GM13977 (cell line): ENCODE results near the gene MAD1L1.

Experiments used
- DNase-seq: peaks from one replicate; pipeline ENCODE4 v3.0.0; 2012; ENCODE audit warnings: low spot score
- in situ Hi-C: fragments of 300-500 bp; cut with MboI; formaldehyde crosslinking; loops from one replicate; pipeline ENCODE4 v1.12.0; 2022; ENCODE audit warnings: low sequenced_read_pairs, low pct_unique_long_range_greater_than_20kb, mixed read lengths, inconsistent platforms; ENCODE audit not compliant: unreplicated experiment
- TF ChIP-seq, protein P1 (sequence below): IDR thresholded peaks from 2 replicates; pipeline ENCODE4 v1.5.1; 2012; ENCODE audit warnings: mild to moderate bottlenecking, control low read depth; ENCODE audit not compliant: insufficient read depth; ENCODE audit errors: extremely low read depth, missing control alignments

MAD1L1 gene

DNA sequence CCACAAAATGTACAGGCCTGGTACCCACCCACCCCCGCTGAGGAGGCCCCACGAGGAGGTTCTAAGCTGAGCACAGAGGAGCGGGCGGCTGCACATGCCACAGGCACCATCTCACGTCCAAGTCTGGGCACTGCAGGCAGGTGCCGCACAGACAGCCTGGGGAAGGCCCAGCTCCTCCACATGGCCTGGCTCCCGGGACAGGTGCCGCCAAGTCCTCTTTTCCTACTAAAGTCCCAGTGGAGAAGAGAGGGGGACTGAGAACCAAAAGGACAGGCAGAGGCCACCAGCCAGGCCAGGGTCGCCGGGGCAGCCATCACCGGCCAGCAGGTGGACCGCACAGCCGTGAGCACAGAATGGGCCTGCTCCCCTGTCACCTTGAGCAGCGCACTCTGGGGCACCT lies 91.1 kb downstream of the MAD1L1 start:
- TF ChIP-seq, protein P1, sequence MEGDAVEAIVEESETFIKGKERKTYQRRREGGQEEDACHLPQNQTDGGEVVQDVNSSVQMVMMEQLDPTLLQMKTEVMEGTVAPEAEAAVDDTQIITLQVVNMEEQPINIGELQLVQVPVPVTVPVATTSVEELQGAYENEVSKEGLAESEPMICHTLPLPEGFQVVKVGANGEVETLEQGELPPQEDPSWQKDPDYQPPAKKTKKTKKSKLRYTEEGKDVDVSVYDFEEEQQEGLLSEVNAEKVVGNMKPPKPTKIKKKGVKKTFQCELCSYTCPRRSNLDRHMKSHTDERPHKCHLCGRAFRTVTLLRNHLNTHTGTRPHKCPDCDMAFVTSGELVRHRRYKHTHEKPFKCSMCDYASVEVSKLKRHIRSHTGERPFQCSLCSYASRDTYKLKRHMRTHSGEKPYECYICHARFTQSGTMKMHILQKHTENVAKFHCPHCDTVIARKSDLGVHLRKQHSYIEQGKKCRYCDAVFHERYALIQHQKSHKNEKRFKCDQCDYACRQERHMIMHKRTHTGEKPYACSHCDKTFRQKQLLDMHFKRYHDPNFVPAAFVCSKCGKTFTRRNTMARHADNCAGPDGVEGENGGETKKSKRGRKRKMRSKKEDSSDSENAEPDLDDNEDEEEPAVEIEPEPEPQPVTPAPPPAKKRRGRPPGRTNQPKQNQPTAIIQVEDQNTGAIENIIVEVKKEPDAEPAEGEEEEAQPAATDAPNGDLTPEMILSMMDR: no peak
- no peak for DNase-seq
- in situ Hi-C loops: no loop called here

DNA sequence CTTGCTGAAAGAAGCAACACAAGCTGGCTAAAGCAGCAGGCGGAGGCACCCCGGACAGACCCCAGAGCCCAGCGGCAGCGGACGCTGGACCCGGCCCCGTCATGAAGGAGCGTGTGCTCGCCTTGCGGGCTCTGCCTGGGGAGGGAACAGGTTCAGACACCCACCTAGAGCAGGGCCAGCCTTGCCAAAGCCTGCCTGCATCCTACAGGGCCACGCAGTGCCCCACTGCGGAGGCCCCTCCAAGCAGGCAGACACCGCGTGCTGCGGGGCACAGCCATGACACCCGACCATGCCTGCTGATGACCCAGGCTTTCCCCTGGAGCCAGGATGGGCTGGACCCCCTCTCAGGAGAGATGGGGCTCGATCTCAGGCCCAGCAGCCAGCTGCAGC lies 91.7 kb downstream of the MAD1L1 start:
- TF ChIP-seq, protein P1: no peak
- in situ Hi-C loops: no loop called here
- no peak for DNase-seq

DNA sequence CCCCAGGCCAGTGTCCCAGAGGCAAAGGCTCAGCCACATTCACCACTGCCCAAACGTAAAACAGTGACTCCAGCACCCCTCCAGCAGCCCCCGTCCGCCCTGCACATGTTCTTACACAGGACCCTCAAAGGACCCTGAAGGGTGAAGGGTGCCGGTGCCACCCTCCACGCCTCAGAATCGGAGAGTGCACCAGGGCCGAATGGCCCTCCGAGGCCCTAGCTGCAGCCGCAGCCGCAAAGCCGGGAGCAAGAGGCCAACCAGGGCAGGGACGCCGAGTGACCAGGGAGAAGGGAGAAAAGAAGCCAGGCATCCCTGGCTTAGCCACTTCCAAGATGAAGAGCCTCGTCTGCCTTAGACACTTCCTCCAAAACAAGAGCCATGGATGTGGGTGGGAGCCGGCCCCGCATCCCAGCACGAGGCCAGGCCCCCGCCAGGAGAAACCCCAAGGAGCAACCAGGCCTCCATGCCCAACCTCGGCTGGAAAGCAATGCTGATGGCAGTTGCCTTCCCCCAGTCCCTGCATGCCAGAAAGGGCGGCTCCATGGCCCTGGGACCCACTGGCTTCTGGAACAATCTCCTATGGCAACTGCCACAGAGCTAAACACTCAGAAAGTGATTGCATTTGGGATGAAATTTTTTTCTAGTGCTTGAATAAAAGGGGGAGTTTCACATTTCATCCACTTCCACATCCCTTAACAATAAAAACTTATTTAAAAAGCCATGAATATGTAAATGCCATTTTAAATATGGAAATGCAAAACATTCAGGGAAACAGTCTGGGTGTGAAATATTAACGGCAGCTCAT lies 92.3 kb downstream of the MAD1L1 start:
- TF ChIP-seq, protein P1: no peak
- DNase-seq: no peak
- in situ Hi-C loops: no loop called here

DNA sequence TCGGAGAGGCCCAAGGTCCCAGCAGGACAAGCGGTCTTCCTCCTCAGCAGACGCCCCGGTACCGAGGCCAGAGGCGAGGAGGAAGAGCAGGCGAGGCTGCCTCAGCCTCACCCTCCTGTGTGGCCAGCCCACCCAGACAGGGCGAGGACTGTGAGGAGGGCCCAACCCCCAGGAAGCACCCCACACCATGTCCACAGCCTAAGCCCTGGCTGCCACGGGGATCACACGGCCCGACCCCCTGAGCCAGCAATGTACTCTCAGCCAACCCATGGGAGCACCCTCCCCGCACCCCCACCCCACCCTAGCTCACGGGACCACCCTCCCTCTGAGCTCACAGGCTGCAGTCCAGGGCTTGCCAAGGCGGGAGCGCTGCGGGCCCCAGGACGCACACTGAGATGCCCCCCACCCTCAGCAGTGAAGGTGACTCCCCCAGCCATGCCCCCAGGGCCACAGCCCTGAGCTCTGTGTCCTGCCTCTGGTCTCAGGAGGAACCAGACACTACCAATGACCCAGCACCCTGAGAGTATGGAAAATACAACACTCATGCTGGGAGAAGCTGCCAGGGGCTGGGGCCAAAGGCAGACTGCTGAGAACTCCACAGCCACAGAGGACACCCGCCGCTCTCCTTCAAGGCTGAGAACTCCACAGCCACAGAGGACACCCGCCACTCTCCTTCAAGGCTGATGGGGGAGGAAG lies 93.6 kb downstream of the MAD1L1 start:
- in situ Hi-C loops: no loop called here
- TF ChIP-seq, protein P1: no peak
- no peak for DNase-seq

DNA sequence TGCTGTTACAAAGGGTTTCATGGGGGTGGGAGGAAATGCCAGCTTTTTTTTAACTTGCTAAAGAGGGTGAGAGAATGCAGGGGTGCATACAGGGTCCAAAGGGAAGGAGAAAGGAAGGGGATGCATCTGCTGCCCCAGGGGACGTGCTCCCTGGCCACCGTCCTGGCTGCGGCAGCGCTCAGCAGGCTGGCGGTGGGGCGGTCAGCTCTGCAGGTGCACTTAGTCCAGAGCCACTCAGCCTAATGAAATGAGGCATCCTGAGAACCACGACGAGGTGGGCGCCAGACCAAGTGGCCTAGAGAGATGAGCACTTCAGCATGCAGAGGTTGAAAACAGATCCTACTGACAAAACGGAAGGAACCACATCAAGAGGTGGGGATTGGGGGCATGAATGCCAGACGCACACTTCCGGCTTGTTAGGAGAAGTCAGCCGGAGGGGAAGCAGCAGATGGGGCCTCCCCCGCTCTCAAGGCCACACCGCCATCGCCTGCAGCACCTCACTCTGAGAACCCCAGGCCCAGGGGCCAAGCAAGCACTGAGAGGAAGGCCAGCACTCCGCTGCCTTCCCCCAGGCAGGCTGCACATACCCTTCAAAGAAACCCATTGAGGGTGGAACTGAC lies 94.5 kb downstream of the MAD1L1 start:
- peak; percentile 88 for DNase-seq
- TF ChIP-seq, protein P1: no peak
- in situ Hi-C loops: no loop called here

DNA sequence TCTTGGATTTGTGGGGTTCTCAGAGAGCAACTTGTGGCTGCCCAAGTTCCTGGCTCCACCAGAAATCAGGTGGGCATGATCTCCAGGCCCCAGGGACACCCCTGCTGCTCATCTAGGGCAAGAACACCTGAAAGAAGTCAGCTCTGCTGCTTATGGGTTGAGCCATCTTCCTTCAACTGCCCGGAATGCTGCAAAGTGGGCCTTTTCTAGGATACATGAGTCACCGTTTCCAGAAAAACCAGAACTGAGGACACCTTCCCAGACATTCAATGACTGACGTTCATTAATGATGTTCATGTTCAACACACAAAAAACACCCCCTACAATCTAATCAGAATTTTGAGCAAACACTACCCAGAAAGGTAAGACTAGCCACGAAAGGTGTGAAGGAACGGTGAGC lies 98.0 kb downstream of the MAD1L1 start:
- no peak for DNase-seq
- in situ Hi-C loops: no loop called here
- TF ChIP-seq, protein P1: no peak
